Measurements from ENCODE around the gene QRSL1. TPM values are rescaled to one million over a fixed set of nuclear protein-coding genes. Genes with fewer than 3 reads are reported as not detected.

The QRSL1 gene
- total and polyA plus RNA-seq, 9 of the 15 experiments (the other 6 are each of a cell fraction or from before 2014, with no cell fraction given): 14.6 to 31.5 (median 23.0) TPM

- WGBS (ENCODE audit: insufficient coverage, low coverage, missing lambda C conversion rate): 43% methylated on average over 6 of the region's 7 CpGs
- Histone ChIP-seq H3K4me1 (replicated peaks in 1 of 2; ENCODE audit: control insufficient read depth in 2 of 2, insufficient read depth in 2 of 2, low read length in 2 of 2) (peaks cover 3 to 13% of the 10 kb centered on the region in 2 experiments; a peak in 4 of 5 replicates), H3K9me3 (replicated peaks; ENCODE audit: control insufficient read depth, insufficient read depth, low read depth, low read length) (no peaks in the 10 kb centered on the region), H3K36me3 (ENCODE audit: control insufficient read depth, insufficient read depth, low read length) (peaks cover 30% of the 10 kb centered on the region), H3K4me2 (ENCODE audit: insufficient read depth, low read length) (no peak overlapping the region; the same call in 1 of the 2 replicates), H3K27me3 (ENCODE audit: control insufficient read depth in 2 of 2, insufficient read depth in 2 of 2, low read length in 2 of 2) (no peaks in the 10 kb centered on the region), H3K9ac (ENCODE audit: insufficient read depth in 1 of 2, low read depth in 2 of 2, low read length in 2 of 2) (no peak overlapping the region; a peak in 1 of 4 replicates), H2AFZ (ENCODE audit: low read depth, low read length) (no peak overlapping the region), H3K4me3 (no peak overlapping the region), H3K9me1 (ENCODE audit: control insufficient read depth, insufficient read depth, low read length) (peaks cover 3% of the 10 kb centered on the region), H3K79me2 (ENCODE audit: control insufficient read depth, insufficient read depth, low read length) (peaks cover 69% of the 10 kb centered on the region), H3K27ac (ENCODE audit: extremely low read depth, low read depth, low read length) (no peak overlapping the region), H4K20me1 (replicated peaks; ENCODE audit: control insufficient read depth, insufficient read depth, low read length) (peaks cover 5% of the 10 kb centered on the region; the same call in 1 of the 2 replicates)
- FAIRE-seq: no peak
- no peak for DNase-seq (ENCODE audit: extremely low read depth in 1 of 4, low spot score in 3 of 4)
- ChIA-PET POLR2A (interaction anchor here (0.6 to 1.1 kb wide), 2 partner anchors 11 to 18 kb away, joined by 3 read pairs; no protein-coding TSS in a partner anchor), CTCF (ENCODE audit: low intra/inter-chr PET ratio) (interaction anchor here (0.6 kb wide), 1 partner anchor 310 kb away, joined by 3 read pairs; no protein-coding TSS in a partner anchor)
- ATAC-seq: peak; percentile 56
- intact Hi-C loops (cut with micrococcal nuclease) (no loop called here), in situ Hi-C loops (cut with MboI) (no loop called here)
- BruUV-seq (replicated peaks): no TSS peak
- TF ChIP-seq CTBP1 (IDR thresholded peaks at IDR 0.05; ENCODE audit: borderline replicate concordance) (0 out of 2 replicates have a peak, but pooled peaks have one; percentile 13), ELF4 (CRISPR knock-in tag; IDR thresholded peaks at IDR 0.05) (no peak)
These were observed 7.8 kb downstream of the QRSL1 start for GRCh38 chr6:106637051-106637716.

- no TSS peak for BruUV-seq (replicated peaks)
- Histone ChIP-seq H3K9me3 (replicated peaks; ENCODE audit: control insufficient read depth, insufficient read depth, low read depth, low read length) (no peaks in the 10 kb centered on the region), H2AFZ (ENCODE audit: low read depth, low read length) (no peak overlapping the region), H3K9ac (ENCODE audit: insufficient read depth in 1 of 2, low read depth in 2 of 2, low read length in 2 of 2) (no peak overlapping the region), H3K4me3 (no peak overlapping the region), H3K27me3 (ENCODE audit: control insufficient read depth in 2 of 2, insufficient read depth in 2 of 2, low read length in 2 of 2) (no peaks in the 10 kb centered on the region), H3K79me2 (ENCODE audit: control insufficient read depth, insufficient read depth, low read length) (peaks cover 63% of the 10 kb centered on the region), H3K36me3 (ENCODE audit: control insufficient read depth, insufficient read depth, low read length) (peaks cover 35% of the 10 kb centered on the region), H3K4me1 (replicated peaks in 1 of 2; ENCODE audit: control insufficient read depth in 2 of 2, insufficient read depth in 2 of 2, low read length in 2 of 2) (peaks cover 3 to 10% of the 10 kb centered on the region in 2 experiments; a peak in 4 of 5 replicates), H3K27ac (ENCODE audit: extremely low read depth, low read depth, low read length) (no peak overlapping the region), H3K9me1 (ENCODE audit: control insufficient read depth, insufficient read depth, low read length) (peaks cover 3% of the 10 kb centered on the region), H3K4me2 (ENCODE audit: insufficient read depth, low read length) (no peak overlapping the region), H4K20me1 (replicated peaks; ENCODE audit: control insufficient read depth, insufficient read depth, low read length) (peaks cover 5% of the 10 kb centered on the region; the same call in 1 of the 2 replicates)
- DNase-seq (ENCODE audit: extremely low read depth in 1 of 4, low spot score in 3 of 4) (no peak), FAIRE-seq (no peak), ATAC-seq (peak; percentile 41)
- ChIA-PET POLR2A (no interaction called here), CTCF (ENCODE audit: low intra/inter-chr PET ratio) (interaction anchor here (0.6 kb wide), 1 partner anchor 309 kb away, joined by 3 read pairs; no protein-coding TSS in a partner anchor)
- WGBS (ENCODE audit: insufficient coverage, low coverage, missing lambda C conversion rate): 55% methylated on average over 6 of the region's 6 CpGs
- in situ Hi-C loops (cut with MboI): no loop called here
- intact Hi-C loops (cut with micrococcal nuclease): no loop called here
- no peak for TF ChIP-seq PBX2 (CRISPR knock-in tag; IDR thresholded peaks at IDR 0.05; ENCODE audit: low read depth)
- peak; percentile 67 for TF ChIP-seq PBX2 (tag; conservative IDR thresholded peaks at IDR 0.05; ENCODE audit: low read depth)
- TF ChIP-seq PKNOX1 (IDR thresholded peaks at IDR 0.05): peak; percentile 65; the same call in 1 of the 2 replicates
- TF ChIP-seq OTX1 (CRISPR knock-in tag; IDR thresholded peaks at IDR 0.05): no peak
- no peak for TF ChIP-seq GATAD2B (IDR thresholded peaks at IDR 0.05; ENCODE audit: borderline replicate concordance)
- TF ChIP-seq SPI1 (IDR thresholded peaks at IDR 0.05; ENCODE audit: borderline replicate concordance, low read depth, low read length): peak; percentile 71; the same call in 1 of the 2 replicates
- no peak for TF ChIP-seq FOS (IDR thresholded peaks at IDR 0.05; ENCODE audit: extremely low read depth, insufficient read length)
- TF ChIP-seq KAT8 (IDR thresholded peaks at IDR 0.05; ENCODE audit: low read depth): no peak
These were observed 8.5 kb downstream of the QRSL1 start for GRCh38 chr6:106637717-106638341.

Measured in K562 (cell line).